Heart right ventricle (tissue), 16 donors: ENCODE measurements around the gene CYBRD1. TPM values are rescaled to one million over a fixed set of nuclear protein-coding genes. Genes with fewer than 3 reads are reported as not detected.

Experiments used
- ATAC-seq, 8 donors: fragments of 200-7000 bp; cut with Tn5 transposase; one replicate each; pipeline ENCODE4 v1.9.1; 2020; ENCODE audit warnings: mild to moderate bottlenecking in 8 of 8, moderate library complexity in 8 of 8, moderate number of reproducible peaks in 1 of 8
- DNase-seq, 2 donors: peaks; one replicate each; pipeline ENCODE4 v3.0.0-alpha.2; 2020
- H3K27ac ChIP-seq, 10 donors: fragments of 200-600 bp; sonication (generic) in 2 of 10; one replicate each; pipeline versions ENCODE4 v1.5.0 to v1.8.0; 2020 to 2022; ENCODE audit warnings: mild to moderate bottlenecking in 3 of 10
- H3K27me3 ChIP-seq, 7 donors: fragments of 200-600 bp; one replicate each; pipeline ENCODE4 v1.8.0; 2021 to 2022; ENCODE audit warnings: mild to moderate bottlenecking in 2 of 7
- H3K36me3 ChIP-seq, 9 donors: fragments of 200-600 bp; sonication (generic) in 1 of 9; one replicate each; pipeline versions ENCODE4 v1.5.0 to v1.8.0; 2020 to 2022; ENCODE audit warnings: mild to moderate bottlenecking in 2 of 9
- H3K4me1 ChIP-seq, 9 donors: fragments of 200-600 bp; sonication (generic) in 1 of 9; one replicate each; pipeline versions ENCODE4 v1.5.0 to v1.8.0; 2020 to 2022; ENCODE audit warnings: mild to moderate bottlenecking in 4 of 9
- H3K4me3 ChIP-seq, 10 donors: fragments of 200-600 bp; sonication (generic) in 2 of 10; one replicate each; pipeline versions ENCODE4 v1.5.0 to v1.8.0; 2020 to 2022; ENCODE audit warnings: mild to moderate bottlenecking in 7 of 10, moderate library complexity in 2 of 10
- H3K9me3 ChIP-seq, 11 donors: fragments of 200-600 bp in 10 of 11; sonication (generic) in 2 of 11; one replicate each; pipeline versions ENCODE4 v1.5.0 to v1.8.0; 2013 to 2022; ENCODE audit warnings: mild to moderate bottlenecking in 2 of 11, control low read depth in 1 of 11, moderate library complexity in 1 of 11
- CTCF ChIP-seq, 9 donors: fragments of 200-600 bp; sonication (generic) in 2 of 9; IDR thresholded peaks; one replicate each; pipeline versions ENCODE4 v1.5.0 to v1.8.0; 2021 to 2022; ENCODE audit warnings: antibody characterized with exemption in 9 of 9, mild to moderate bottlenecking in 5 of 9, moderate library complexity in 1 of 9
- WGBS, 2 donors: extraction: QIAGEN DNeasy Blood & Tissue Kit; methylation state at CpG; one replicate each; pipeline ENCODE4 v1.1.7; 2013; ENCODE audit warnings: inconsistent platforms in 1 of 2; 5-methylcytosine and 5-hydroxymethylcytosine counted together
- intact Hi-C, 10 donors: fragments of 100-400 bp; cut with DNase I; formaldehyde crosslinking; loops; one replicate each; pipeline versions ENCODE4 v1.11.1 to v1.14.2; 2022
- polyA plus RNA-seq, 2 donors: library from polyadenylated mRNA; stranded (reverse); fragments of 200-250 nt; gene quantifications; one replicate each; pipeline ENCODE4 v1.2.3, GENCODE V29; 2013
- total RNA-seq, 10 donors: library from RNA; stranded (reverse); fragmentation: NEBNext Ultra II Directional in 3 of 10; extraction: Animal tissue kit (Norgen Biotek cat#: 25700) in 3 of 10; gene quantifications; one replicate each; pipeline versions ENCODE4 v1.2.1 to v1.2.4, GENCODE V29; 2021 to 2023
- donor health status: Arrhythmogenic right ventricular cardiomyopathy.
- donor health status: ischemic (EF 13 %, LVEDD 7.1; RV severe dilation, severe dysfunction).
- donor health status: healthy with polysubstance abuse.
- donor health status: DM: no; HTN: yes; CAD: no.
- donor health status: DM: no; HTN: no; CAD: no.
- donor health status: ischemic (EF 25% LVEDD 6.9; RV normal size, moderate dysfunction).
- donor health status: ischemic (EF 25% LVEDD 5.7; RV mildly dilated, moderate dysfunction).
- donor health status: healthy.
- donor health status: DM: yes; HTN: yes; CAD: no.
- donor health status: Ischemic cardiomyopathy.
- donor health status: ischemic (EF 35%, LVEDD 5.7; RV mildly dilated, moderate dysfunction).
- donor health status: nonischemic (EF 11% LVEDD 7.7; RV severe dilation, severe dysfunction).
- donor health status: DM: yes; HTN: yes; CAD: no.
- donor health status: PGD.
- donor health status: ischemic (EF 29% LVEDD 5.4; RV normal size, mild dysfunction).
- donor health status: nonischemic (EF 23%, LVEDD 6.1; RV moderate dilation, normal function).

The CYBRD1 gene
- total and polyA plus RNA-seq, 12 donors = 26.1 to 67.5 (median 44.5) TPM

- no peak for TF ChIP-seq CTCF (IDR thresholded peaks at IDR 0.05)
- Histone ChIP-seq H3K27ac (no peak overlapping the region), H3K9me3 (no peaks in the 10 kb centered on the region), H3K27me3 (peaks cover 0 to 7% (median 0%) of the 10 kb centered on the region in 7 donors), H3K36me3 (no peaks in the 10 kb centered on the region), H3K4me3 (no peak overlapping the region), H3K4me1 (no peaks in the 10 kb centered on the region)
- no peak for ATAC-seq
- 0 to 2% methylated on average over 1 of the region's 1 CpG for WGBS, 2 donors
- DNase-seq = no peak
- intact Hi-C loops = no loop called here
Observed at GRCh38 chr2:171566057-171566456, 43.8 kb downstream of the CYBRD1 start.

DNA sequence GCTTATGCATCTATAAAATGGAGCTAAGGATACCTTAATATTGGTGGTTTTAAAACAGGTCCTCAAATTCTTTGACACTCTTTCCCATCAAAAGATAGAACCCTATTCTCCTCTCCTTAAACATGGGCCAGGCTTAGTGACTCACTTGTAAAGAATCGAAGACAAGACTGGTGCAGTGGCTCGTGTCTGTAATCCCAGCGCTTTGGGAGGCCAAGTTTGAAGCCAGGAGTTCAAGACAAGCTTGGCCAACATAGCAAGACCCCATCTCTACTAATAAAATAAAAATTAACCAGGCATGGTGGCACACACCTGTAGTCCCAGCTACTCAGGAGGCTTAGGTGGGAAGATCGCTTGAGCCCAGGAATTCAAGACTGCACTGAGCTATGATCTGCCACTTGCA is 44.5 kb downstream of the CYBRD1 start:
- Histone ChIP-seq H3K9me3 (no peaks in the 10 kb centered on the region), H3K27ac (no peak overlapping the region), H3K27me3 (peaks cover 0 to 10% (median 0%) of the 10 kb centered on the region in 7 donors), H3K36me3 (no peaks in the 10 kb centered on the region), H3K4me3 (no peak overlapping the region), H3K4me1 (no peaks in the 10 kb centered on the region)
- WGBS, 2 donors = 92 to 99% methylated on average over 4 of the region's 4 CpGs
- no peak for TF ChIP-seq CTCF (IDR thresholded peaks at IDR 0.05)
- intact Hi-C loops = no loop called here
- no peak for ATAC-seq
- no peak for DNase-seq

- no peaks in the 10 kb centered on the region for H3K36me3 ChIP-seq
- intact Hi-C loops = no loop called here
- no peak for ATAC-seq
- no peak overlapping the region for H3K4me3 ChIP-seq
- no peak for DNase-seq
- H3K4me1 ChIP-seq = no peaks in the 10 kb centered on the region
- H3K9me3 ChIP-seq = no peaks in the 10 kb centered on the region
- H3K27ac ChIP-seq = no peak overlapping the region
- H3K27me3 ChIP-seq = peaks cover 0 to 11% (median 0%) of the 10 kb centered on the region in 7 donors
- no peak for TF ChIP-seq CTCF (IDR thresholded peaks at IDR 0.05)
- 42 to 72% methylated on average over 3 of the region's 3 CpGs for WGBS, 2 donors
Observed at GRCh38 chr2:171568089-171568488, 45.8 kb downstream of the CYBRD1 start.

DNA sequence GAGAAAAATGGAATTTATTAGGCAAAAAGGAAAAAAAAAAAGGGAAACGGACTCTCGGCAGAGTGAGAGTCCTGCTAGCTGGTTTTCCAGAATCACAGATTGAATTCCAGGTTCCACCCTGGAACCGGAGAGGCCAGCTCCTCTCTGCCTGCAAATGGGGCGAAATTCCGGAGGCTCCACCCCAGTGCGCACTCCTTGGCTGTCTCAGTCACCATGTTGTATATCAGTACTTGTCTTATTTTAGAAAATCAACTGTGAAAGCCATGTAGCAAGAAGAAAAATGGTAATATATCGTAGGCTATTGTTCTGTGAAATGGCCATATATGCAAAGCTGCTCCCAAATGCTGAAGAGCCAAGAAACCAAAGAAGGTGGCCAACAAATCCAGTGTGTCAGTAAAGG is 49.4 kb downstream of the CYBRD1 start:
- Histone ChIP-seq H3K9me3 (no peaks in the 10 kb centered on the region), H3K4me1 (peaks cover 0 to 3% (median 0%) of the 10 kb centered on the region in 9 donors), H3K4me3 (no peak overlapping the region), H3K36me3 (no peaks in the 10 kb centered on the region), H3K27me3 (peaks cover 0 to 11% (median 0%) of the 10 kb centered on the region in 7 donors), H3K27ac (no peak overlapping the region)
- ATAC-seq (no peak), DNase-seq (no peak)
- no peak for TF ChIP-seq CTCF (IDR thresholded peaks at IDR 0.05)
- WGBS, 2 donors = 77 to 79% methylated on average over 7 of the region's 7 CpGs
- intact Hi-C loops = loop anchor here in 6 of 10 donors (5.0 to 10.0 kb wide), 4 partner anchors 533 to 893 kb away; partner anchors contain the start of gene DLX2 (in 3 of the 6)
